HG02973 (cell line): ENCODE results near the gene LRRC18.

ENCODE experiments used
- ATAC-seq: cut with Tn5 transposase; IDR thresholded peaks from one replicate; pipeline ENCODE4 v1.9.1; 2021; ENCODE audit warnings: moderate library complexity; ENCODE audit not compliant: unreplicated experiment

Gene LRRC18

GRCh38 chr10:48946891-48947500, 7.4 kb upstream of the LRRC18 start:
- ATAC-seq = no peak

GRCh38 chr10:48946332-48946731, 6.7 kb upstream of the LRRC18 start:
- no peak for ATAC-seq

- ATAC-seq = no peak
Observed at GRCh38 chr10:48945441-48946130, 5.9 kb upstream of the LRRC18 start.

- ATAC-seq = no peak
Observed at GRCh38 chr10:48944171-48944570, 4.5 kb upstream of the LRRC18 start.

- no peak for ATAC-seq
Observed at GRCh38 chr10:48943096-48943495, 3.5 kb upstream of the LRRC18 start.

GRCh38 chr10:48941427-48942075, 1.9 kb upstream of the LRRC18 start:
- ATAC-seq = no peak

GRCh38 chr10:48940958-48941357, 1.3 kb upstream of the LRRC18 start:
- no peak for ATAC-seq

GRCh38 chr10:48940372-48940771, 732 bp upstream of the LRRC18 start:
- ATAC-seq = no peak

GRCh38 chr10:48938990-48939536, 577 bp downstream of the LRRC18 start:
- ATAC-seq = no peak

GRCh38 chr10:48938281-48938680, 1.4 kb downstream of the LRRC18 start:
- no peak for ATAC-seq

- no peak for ATAC-seq
Observed at GRCh38 chr10:48937796-48938195, 1.8 kb downstream of the LRRC18 start.

GRCh38 chr10:48935577-48935976, 4.1 kb downstream of the LRRC18 start:
- ATAC-seq = no peak

GRCh38 chr10:48934672-48935501, 4.8 kb downstream of the LRRC18 start:
- no peak for ATAC-seq

- ATAC-seq = no peak
Observed at GRCh38 chr10:48932831-48933664, 6.6 kb downstream of the LRRC18 start.

- ATAC-seq = no peak
Observed at GRCh38 chr10:48931188-48931587, 8.5 kb downstream of the LRRC18 start.

- ATAC-seq = no peak
Observed at GRCh38 chr10:48929413-48929990, 10.1 kb downstream of the LRRC18 start.

GRCh38 chr10:48926764-48927540, 12.7 kb downstream of the LRRC18 start:
- no peak for ATAC-seq

GRCh38 chr10:48926255-48926654, 13.4 kb downstream of the LRRC18 start:
- no peak for ATAC-seq

- no peak for ATAC-seq
Observed at GRCh38 chr10:48924988-48925387, 14.7 kb downstream of the LRRC18 start.
